ENCODE data around the gene SCD5.
"Not testable (repeated sequence)": the region's sequence is repeated elsewhere in the genome, so short reads cannot be mapped to it uniquely, and the experiment has no call there.

Gene SCD5

DNA sequence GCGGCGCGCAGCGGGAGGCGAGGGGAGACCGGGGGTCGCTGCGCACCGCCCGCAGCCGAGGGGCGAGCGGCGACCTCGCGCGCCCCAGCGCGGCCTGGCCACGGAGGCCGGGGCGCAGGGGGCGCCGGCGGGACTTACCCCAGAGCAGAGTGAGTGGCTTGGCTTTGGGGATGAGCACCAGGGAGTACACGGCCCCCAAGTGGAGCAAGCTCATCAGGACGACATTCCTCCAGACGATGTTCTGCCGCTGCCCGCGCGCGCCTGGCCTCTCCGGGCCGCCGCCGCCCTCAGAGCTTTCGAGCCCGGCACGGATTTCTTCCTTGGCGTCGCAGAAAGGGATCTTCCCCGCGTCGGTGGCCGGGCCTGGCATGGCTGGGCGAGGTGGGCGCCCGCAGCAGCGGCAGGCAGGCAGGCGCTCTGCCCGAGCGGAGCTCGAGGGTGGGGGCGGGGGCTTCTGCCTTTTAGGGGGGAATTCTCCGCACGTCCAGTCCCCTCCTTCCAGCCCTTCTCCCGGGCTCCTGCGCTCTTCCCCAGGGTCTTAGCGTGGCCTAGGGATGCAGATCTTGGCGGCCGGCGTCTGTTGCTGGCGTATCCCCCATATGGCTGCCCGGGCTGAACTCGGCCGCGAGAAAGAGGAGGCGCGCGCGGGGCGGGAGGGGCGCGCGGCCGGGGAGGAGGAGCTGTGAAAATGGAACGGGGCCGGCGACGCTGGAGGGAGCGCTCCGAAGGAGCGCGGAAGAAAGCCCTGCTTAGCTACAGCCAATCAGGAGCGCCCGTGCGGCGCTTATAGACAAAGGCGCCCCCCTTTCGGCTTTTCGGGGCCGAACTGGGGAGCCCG lies at the start of gene SCD5:
Gene SCD5 (minus strand): TSS at position 629 of the 838 bp plus-strand sequence. CDS start 259 bp downstream, at position 370.
- peak; percentile 2 for DNase-seq

DNA sequence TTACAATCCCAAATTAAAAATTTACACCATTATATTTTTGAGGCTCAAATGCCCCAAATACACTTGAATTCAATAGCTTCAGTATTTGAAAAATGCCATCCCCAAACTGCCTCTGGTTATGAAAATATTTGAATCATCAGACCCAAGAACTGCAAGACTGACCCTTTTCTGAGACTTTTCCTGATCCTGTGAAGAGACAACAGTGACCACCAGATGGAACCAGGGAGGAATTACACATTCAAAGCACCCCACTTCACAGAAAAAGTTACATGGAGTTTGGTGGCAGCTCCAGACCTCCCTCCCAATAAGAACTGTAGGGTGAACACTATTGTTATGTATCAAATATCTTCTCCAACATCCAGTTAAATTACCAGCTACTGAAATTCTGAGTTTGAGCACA lies 44.0 kb upstream of the SCD5 start:
- no peak for DNase-seq

DNA sequence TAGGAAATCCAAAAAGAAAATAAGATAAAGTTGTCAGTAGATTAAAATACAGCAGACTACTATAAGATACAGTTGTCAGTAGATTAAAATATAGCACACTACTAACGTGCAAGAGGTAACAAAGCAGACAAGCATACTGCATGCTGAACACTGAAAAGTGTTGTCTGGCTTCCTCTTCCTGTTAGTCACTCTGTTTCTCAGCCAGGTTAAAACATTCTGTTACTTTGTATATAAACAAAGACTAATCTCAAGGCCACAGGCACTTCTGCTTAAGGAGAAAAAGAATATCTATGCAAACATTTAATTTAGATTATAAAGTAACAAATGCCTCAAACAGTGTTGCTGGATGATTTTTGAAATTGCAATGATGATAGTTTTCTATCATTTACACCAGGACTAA lies 41.0 kb upstream of the SCD5 start:
- DNase-seq: no peak

DNA sequence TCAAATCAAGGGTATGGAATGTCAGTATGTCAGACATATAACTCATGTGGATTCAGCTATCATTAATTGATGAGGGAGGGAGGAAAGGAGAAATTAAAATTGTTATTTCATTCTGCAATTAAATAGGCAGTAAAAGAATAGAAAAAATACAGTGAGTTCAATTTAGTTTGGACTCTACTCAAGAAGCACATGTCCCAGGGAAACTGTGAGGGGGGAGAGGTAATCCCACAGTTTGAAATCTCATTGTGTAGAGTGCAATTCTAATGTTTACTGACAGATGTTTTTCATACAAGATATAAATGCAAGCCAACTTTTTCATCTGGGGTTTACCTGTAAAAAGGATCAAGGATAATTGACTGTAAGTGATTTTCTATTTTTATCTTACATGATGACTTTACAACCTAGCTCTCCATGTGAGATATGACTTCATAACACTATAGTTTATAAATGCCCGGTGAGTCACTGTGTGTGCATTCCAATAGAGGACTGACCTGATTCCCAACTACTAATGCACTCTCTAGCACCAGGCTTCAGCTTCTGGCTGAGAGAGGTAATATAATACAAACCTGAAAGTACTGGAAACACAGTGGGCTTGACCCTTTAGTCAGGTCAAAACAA lies 35.2 kb upstream of the SCD5 start:
- no peak for DNase-seq

DNA sequence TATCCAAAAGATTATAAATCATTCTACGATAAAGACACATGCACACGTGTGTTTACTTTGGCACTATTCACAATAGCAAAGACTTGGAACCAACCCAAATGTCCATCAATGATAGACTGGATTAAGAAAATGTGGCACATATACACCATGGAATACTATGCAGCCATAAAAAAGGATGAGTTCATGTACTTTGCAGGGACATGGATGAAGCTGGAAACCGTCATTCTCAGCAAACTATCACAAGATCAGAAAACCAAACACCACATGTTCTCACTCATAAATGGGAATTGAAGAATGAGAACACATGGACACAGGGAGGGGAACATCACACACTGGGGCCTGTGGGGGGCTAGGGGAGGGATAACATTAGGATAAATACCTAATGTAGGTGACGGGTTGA lies 34.5 kb upstream of the SCD5 start:
- not testable (repeated sequence) for DNase-seq

DNA sequence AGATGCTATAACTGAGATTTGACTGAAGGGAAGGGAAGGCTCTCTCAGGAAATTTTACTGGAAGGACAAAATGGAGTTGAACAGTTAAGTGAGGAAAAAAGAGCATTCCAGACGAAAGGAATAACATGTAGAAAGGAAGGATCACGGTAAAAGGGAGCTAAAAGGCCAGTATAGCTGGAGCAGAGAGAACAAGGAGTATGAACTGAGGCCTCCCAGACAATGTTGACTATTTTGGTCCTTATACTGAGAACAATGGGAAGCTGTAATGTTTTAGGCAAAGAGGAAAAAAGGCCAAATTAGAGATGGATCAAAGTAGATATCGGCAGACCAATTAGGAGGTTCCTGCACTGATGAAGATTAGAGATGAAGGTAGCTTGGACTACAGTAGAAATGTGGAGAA lies 26.8 kb upstream of the SCD5 start:
- no peak for DNase-seq

DNA sequence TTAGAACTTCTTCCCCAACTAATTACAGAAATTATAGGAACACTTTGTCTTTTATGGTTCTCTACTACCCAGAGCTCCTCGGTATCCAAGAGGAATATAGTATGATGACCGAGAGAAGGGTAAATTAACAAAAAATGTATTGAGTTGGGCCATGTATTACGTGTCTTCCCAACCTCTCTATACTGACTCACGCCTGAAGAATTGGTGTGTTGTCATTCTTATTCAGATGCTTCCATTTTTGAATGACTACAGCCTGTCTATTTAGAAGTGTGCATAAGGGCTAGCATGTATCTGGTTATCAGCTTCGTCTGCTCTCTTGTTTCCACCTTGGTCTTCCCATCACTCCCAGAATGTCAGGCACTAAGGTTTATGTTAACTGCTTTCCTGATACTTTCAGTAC lies 24.5 kb upstream of the SCD5 start:
- DNase-seq: no peak

DNA sequence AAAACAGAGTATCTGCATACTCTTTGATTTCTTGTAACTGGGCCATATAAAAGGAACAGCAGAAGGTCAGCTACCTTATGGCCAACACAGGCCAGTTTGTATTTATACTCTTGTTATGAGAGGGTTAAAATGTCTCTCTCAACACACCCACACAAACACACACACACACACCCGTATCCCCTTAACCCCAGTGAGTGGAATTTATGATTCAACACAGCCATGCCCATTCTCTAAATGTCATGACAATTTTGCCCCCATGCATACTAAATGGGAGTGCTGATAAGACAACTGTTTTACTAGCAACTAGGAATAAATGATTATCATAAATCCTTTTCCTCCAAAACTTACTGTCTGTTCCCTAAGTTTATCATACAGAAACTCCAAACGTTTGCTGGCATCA lies 22.1 kb upstream of the SCD5 start:
- no peak for DNase-seq

DNA sequence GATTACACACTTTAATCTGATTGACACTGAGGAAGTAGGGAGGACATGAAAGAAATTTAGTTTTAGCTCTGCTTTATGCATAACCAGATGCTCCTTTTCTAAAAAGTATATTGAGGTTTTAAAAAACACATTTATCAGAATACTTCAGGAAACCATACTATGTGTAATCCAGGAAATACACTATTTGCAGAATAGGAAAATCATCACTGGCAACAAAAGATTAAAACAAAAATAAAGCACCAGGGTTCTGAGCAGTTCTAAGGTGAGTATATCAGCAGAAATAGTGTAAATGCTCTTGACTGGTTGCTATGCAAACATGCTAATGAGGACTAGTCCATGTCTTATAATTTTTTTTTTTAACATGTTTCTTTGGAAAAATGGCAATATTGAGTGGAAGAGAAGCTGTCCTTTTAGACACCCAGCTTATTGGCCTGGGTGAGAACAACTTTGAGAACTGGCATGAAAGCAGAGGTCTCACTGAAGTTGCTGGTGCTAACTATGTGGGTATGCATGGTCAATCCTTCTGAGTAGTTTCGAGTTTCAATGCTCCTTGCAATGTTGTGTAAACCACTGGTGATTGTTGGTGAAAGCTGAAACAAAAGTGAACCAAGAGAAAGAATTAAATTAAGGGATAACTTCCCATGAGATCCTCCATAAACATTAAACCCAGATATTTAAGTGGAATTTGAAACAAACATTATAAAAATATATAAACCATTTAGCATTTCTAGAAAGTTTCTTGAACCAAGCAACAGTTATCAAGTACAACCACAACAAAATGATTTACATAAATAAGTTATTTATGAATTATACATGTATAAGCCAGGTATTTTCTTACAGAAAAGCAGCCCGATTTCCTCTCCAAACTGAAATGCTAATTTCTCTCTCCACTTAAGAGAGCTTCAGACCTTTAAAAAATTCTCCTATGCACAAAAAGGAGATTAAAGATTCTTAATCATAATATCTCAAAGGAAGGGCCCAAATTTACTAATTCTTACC lies 20.4 kb upstream of the SCD5 start:
- DNase-seq: no peak

DNA sequence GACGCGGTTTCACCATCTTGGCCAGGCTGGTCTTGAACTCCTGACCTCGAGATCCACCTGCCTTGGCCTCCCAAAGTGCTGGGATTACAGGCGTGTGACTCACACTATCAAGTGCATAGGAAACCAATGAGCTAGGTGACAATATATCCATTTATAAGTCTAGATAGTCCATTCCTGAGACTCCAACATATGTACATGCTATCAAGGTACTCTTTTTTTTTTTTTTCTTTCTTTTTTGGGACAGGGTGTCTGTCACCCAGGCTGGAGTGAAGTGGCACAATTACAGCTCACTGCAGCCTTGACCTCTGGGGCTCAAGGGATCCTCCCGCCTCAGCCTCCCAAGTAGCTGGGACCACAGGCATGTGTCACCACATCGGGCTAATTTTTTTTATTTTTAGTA lies 18.3 kb upstream of the SCD5 start:
- DNase-seq: not testable (repeated sequence)

DNA sequence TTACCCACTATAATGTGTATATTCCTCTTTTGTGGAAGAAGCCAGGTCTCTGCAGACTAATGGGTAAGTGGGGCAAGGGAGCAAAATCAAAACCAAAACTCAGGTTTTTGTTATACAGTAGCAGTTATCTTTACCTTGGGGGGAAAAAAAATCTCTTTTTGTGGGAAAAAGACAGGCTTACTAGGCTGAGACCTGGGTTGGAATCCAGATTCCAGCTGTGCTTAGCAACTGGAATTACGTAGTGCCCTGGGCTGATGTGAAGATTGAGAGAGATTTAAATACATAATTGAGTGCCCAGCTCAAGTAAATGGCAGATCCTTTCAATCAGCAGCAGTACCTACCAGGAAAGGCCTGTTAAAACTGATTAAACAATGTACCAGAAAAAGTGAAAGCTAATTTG lies 15.4 kb upstream of the SCD5 start:
- no peak for DNase-seq

DNA sequence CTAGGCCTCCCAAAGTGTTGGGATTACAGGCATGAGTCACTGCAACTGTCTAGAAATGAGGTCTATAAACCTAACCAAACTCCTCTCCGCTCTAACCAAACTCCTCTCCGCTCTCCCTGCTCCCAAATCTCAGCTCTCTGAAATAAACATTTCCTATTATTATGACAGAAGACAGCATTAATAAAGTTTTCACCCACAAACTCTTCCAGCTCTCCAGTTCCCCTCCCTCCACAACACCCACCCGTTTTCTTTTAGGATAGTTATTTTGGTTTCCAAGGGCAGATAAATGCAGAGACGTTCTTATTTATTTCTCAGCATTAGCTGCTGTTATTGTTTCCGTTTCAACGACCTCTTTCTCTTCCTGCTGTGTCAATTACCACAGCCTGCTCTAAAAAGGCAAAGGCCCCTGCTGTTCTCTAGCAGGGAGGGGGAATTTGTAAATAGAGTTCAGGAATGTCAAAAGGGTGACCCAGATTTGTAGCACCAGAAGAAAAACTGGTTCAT lies 13.3 kb upstream of the SCD5 start:
- DNase-seq: no peak

DNA sequence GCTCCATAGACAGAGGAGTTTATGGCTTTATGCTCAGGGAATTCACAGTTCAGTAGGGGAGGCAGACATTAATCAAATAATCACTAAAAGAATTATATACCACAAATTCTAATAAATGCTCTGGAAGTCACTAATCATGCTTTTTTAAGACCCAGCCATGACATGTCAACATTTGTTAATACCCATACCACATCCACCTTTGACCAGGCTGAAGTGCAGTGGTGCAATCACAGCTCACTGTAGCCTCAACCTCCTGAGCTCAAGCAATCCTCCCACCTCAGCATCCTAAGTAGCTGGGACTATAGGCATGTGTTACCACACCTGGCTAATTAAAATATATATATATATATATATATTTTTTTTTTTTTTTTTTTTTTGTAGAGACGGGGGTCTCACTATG lies 12.8 kb upstream of the SCD5 start:
- DNase-seq: no peak

DNA sequence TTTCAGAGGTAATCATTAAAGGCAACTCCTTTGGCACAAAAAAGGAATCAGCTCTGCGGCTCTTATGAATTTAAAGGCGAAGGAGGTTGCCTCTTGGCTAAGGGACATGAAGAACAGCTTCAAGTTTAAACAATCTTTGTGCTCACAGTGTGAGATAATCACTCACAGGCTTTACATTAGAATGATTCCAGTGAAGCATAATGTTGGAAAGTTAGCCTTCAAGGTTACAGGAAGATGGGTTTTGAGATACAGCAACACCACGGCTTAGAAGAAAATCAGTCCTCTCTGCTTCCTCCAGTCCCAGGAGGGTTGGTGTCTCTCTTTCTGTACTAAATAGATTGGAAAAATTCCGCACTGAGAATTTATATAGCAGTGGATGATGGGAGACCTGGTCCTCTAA lies 11.6 kb upstream of the SCD5 start:
- DNase-seq: no peak

DNA sequence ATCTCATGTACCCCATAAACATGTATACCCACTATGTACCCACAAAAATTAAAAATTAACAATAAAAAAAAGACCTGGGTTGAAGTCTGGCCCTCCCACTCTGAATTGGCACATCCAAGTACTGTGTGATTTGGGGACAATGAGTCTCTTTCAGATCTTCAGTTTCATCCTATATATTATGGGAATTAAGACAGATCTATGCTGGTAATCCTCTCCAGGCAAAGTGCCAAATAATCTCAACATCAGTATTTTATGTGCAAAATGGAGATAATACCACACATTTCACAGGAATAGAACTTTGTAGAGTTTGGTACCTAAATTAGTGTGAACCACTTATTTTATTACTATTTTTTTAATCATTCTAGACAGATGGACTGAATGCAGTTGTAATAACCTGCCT lies 11.0 kb upstream of the SCD5 start:
- no peak for DNase-seq

DNA sequence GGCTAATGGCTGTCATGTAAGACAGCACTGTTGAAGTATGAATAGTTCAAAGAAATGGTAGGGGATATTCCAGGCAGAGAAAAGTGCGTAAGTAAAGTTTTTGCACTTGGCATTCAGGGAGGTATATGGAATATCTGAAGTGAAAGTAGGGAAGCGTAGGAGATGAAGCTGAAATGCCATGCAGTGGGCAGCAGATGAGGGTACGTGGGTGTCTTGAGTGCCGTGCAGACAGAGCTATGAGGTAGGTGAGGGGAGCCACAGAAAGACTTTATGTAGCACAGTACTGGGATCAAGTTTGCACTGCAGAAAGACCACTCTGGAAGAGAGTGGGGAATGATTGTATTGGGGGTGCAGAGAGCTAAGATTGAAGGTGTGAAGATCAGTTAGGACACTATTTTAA lies 5.2 kb upstream of the SCD5 start:
- DNase-seq: no peak

DNA sequence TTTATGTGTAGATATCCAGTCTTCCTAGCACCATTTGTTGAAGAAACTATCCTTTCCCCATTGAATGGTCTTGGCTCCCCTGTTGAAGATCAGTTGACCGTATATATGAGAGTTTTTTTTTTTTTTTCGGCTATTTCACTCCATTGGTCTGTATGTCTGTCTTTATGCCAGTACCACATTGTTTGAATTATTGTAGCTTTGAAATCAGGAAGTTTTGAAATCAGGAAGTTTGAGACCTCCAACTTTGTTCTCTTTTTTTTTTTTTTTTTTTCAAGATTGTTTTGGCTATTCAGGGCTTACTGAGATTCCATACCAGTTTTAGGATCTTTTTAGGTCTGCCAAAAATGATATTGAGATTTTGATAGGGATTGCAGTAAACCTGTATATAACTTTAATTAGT lies 4.3 kb upstream of the SCD5 start:
- DNase-seq: no peak

DNA sequence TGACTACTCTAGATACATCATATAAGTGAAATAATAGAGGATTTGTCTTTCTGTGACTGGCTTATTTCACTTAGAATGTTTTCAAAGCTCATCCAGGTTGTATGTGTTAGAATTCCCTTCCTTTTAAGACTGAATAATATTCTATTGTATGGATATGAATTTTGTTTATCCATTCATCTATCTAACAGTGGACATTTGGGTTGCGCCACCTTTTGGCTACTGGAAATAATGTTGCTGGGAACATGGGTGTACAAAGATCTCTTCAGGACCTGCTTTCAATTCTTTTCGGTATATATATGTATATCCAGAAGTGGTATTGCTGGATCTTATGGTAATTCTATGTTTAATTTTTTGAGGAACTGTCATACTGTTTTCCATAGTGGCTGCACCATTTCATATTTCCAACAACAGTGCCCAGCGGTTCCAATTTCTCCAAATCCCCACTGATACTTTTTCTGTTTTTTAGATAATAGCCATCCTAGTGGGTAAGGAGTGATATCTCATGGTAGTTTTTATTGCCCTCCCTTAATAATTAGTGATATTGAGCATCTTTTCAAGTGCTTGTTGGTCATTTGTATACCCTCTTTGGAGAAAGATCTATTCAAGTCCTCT lies 3.4 kb upstream of the SCD5 start:
- no peak for DNase-seq

DNA sequence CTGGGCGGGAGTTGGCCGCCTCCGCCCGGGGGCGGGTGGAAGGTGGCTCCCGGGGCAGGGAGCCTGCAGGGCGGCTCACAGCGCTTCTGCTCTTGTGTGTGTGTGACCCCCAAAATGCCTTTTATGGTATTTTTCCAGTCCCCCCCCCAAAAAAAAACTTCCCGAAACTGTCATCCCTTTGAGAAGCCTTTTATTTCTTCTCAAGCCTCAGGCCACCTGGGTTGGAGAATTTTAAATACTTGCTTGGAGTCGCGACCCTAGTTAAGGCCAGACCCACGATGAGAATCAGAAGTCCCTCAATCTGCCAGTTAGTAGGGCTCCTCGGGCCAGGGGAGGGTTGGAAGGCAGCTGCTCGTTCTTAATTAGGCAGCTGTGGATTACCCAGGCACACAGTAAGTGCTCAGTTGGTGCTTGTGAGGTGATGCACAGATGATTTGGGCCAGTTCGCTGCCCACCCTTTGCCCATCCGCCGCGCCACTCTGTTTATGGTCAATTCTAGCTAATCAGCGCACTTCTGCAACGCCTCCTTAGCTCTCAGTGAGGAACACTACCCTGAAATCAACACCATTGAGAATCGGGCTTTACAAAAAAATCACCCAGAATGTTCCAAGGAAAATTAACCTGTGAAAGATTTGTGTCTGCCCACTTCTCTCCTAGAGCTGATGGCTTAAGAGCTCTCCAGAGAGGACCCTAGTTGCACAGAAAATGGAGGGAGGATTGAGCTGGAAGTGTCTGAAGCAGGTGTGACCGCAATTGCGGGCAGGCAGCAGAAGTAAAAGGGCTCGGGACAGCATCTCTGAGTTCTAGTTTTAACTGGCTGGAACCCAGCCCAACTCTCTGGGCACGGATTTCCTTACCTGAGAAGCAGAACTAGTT lies 648 bp upstream of the SCD5 start:
- no peak for DNase-seq

DNA sequence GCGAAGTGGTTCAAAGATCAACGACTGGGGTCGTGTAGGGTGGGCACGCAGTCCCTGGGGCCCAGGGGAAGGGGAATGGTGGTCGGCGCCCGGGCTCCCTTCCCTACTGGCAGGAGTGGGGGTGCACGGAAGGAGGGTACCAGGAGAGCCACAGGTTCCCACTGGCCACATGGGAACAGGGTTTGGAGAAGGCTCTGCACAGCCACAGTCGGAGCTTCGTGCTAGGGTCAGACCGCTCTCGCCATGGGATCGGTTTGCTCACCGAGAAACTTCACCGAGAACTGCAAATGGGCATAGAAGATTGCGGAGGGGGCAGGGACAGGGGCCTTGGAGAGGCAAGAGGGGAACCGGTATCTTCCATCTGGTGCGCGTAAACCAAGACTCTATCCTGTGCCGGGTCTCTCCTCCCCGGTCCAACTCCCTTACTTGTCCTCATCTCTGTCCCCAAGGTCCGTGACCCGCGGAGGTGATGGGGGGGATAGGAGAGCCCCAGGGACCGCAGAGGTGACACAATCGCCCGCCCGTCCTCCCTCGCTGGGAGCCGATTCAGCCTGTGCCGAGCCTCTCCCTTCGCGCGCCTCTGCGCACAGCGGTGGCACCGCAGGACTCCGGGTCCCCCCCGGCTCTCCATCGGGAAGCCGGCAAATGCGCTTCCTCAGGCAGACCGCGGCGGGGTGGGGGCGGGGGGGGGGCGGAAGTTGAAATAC lies 1.0 kb downstream of the SCD5 start:
- no peak for DNase-seq

DNA sequence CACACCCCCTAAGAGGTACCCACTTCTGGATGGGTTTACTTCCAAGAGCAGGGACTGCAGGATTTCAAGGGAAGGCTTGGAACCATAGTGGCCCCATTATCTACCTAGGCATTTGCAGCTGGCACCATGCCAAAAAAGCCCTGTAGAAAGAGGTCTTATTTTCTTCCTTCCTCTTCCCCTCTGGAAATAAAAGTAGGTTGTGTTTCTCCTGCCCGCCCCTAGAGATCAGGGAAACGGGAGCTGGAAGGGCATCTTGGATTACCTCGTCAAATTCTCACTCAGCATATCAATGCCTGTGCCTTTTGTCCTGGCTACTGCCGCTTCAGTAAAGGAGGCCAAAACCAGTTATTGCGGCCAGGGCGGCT lies 1.6 kb downstream of the SCD5 start:
- DNase-seq: no peak
